HEK293 (cell line): ENCODE results near the gene SYPL2.

ENCODE experiments used
- CTCF ChIP-seq: fragments of 450-650 bp; formaldehyde crosslinking; IDR thresholded peaks from 2 replicates; pipeline ENCODE4 v1.5.1; 2016; ENCODE audit warnings: missing biosample characterization, missing genetic modification characterization
- EGR2 ChIP-seq: fragments of 450-650 bp; formaldehyde crosslinking; IDR thresholded peaks from 2 replicates; pipeline ENCODE4 v1.5.1; 2016; ENCODE audit warnings: low read depth, missing biosample characterization, missing genetic modification characterization
- KLF9 ChIP-seq: fragments of 450-650 bp; formaldehyde crosslinking; IDR thresholded peaks from 2 replicates; pipeline ENCODE4 v1.5.1; 2016; ENCODE audit warnings: missing biosample characterization, missing genetic modification characterization, low read depth
- TCF7L2 ChIP-seq: IDR thresholded peaks from 2 replicates; pipeline ENCODE4 v1.6.1; 2011; ENCODE audit warnings: low read depth, mild to moderate bottlenecking, inconsistent platforms, low read length, moderate library complexity, borderline replicate concordance
- TRIM28 ChIP-seq: IDR thresholded peaks from 2 replicates; pipeline ENCODE4 v1.6.1; 2011; ENCODE audit warnings: low read length, control low read depth, borderline replicate concordance
- TSHZ1 ChIP-seq: fragments of 450-650 bp; formaldehyde crosslinking; IDR thresholded peaks from 2 replicates; pipeline ENCODE4 v1.5.1; 2016; ENCODE audit warnings: missing biosample characterization, missing genetic modification characterization, borderline replicate concordance
- YY1 ChIP-seq: fragments of 450-650 bp; formaldehyde crosslinking; IDR thresholded peaks from 2 replicates; pipeline ENCODE4 v1.5.1; 2018; ENCODE audit warnings: missing biosample characterization, missing genetic modification characterization
- ZFP69B ChIP-seq: fragments of 450-650 bp; formaldehyde crosslinking; IDR thresholded peaks from 2 replicates; pipeline ENCODE4 v1.5.1; 2016; ENCODE audit warnings: missing biosample characterization, missing genetic modification characterization
- ZNF157 ChIP-seq: fragments of 450-650 bp; formaldehyde crosslinking; IDR thresholded peaks from 2 replicates; pipeline ENCODE4 v1.5.1; 2016; ENCODE audit warnings: missing biosample characterization, missing genetic modification characterization
- ZNF169 ChIP-seq: fragments of 450-650 bp; formaldehyde crosslinking; IDR thresholded peaks from 2 replicates; pipeline ENCODE4 v1.5.1; 2016; ENCODE audit warnings: missing biosample characterization, missing genetic modification characterization
- ZNF274 ChIP-seq, 2 experiments: fragments of 200-500 bp in 1 of 2; fragments of 450-650 bp in 1 of 2; sonication (Bioruptor generic) in 1 of 2; formaldehyde crosslinking in 1 of 2; IDR thresholded peaks; 2 replicates each; pipeline versions ENCODE4 v1.5.1 to v1.6.1; 2014 to 2016; ENCODE audit warnings: borderline replicate concordance in 1 of 2, inconsistent platforms in 1 of 2, low read length in 1 of 2, missing biosample characterization in 1 of 2, missing genetic modification characterization in 1 of 2
- TF ChIP-seq, protein P1 (sequence below): fragments of 450-650 bp; formaldehyde crosslinking; IDR thresholded peaks from 2 replicates; pipeline ENCODE4 v1.5.1; 2016; ENCODE audit warnings: missing biosample characterization, missing genetic modification characterization
- TF ChIP-seq, protein P2 (sequence below): fragments of 450-650 bp; IDR thresholded peaks from 2 replicates; pipeline ENCODE4 v1.5.1; 2018; ENCODE audit warnings: missing biosample characterization, missing genetic modification characterization
- TF ChIP-seq, protein P3 (sequence below): fragments of 450-650 bp; formaldehyde crosslinking; IDR thresholded peaks from 2 replicates; pipeline ENCODE4 v1.5.1; 2016; ENCODE audit warnings: missing biosample characterization, missing genetic modification characterization, low read depth

- TF ChIP-seq, protein P1, sequence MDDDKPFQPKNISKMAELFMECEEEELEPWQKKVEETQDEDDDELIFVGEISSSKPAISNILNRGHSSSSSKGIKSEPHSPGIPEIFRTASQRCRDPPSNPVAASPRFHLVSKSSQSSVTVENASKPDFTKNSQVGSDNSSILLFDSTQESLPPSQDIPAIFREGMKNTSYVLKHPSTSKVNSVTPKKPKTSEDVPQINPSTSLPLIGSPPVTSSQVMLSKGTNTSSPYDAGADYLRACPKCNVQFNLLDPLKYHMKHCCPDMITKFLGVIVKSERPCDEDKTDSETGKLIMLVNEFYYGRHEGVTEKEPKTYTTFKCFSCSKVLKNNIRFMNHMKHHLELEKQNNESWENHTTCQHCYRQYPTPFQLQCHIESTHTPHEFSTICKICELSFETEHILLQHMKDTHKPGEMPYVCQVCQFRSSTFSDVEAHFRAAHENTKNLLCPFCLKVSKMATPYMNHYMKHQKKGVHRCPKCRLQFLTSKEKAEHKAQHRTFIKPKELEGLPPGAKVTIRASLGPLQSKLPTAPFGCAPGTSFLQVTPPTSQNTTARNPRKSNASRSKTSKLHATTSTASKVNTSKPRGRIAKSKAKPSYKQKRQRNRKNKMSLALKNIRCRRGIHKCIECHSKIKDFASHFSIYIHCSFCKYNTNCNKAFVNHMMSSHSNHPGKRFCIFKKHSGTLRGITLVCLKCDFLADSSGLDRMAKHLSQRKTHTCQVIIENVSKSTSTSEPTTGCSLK (tag by site-specific recombination) = no peak
- TF ChIP-seq, protein P2, sequence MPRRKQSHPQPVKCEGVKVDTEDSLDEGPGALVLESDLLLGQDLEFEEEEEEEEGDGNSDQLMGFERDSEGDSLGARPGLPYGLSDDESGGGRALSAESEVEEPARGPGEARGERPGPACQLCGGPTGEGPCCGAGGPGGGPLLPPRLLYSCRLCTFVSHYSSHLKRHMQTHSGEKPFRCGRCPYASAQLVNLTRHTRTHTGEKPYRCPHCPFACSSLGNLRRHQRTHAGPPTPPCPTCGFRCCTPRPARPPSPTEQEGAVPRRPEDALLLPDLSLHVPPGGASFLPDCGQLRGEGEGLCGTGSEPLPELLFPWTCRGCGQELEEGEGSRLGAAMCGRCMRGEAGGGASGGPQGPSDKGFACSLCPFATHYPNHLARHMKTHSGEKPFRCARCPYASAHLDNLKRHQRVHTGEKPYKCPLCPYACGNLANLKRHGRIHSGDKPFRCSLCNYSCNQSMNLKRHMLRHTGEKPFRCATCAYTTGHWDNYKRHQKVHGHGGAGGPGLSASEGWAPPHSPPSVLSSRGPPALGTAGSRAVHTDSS = no peak
- TF ChIP-seq EGR2 (tag by site-specific recombination) (no peak), CTCF (tag by site-specific recombination) (no peak), TCF7L2 (no peak), KLF9 (tag by site-specific recombination) (no peak), TSHZ1 (no peak), ZFP69B (no peak), TRIM28 (no peak), ZNF157 (tag by site-specific recombination) (no peak), ZNF169 (tag by site-specific recombination) (no peak), YY1 (tag by site-specific recombination) (no peak), ZNF274 (IDR thresholded peaks at IDR 0.05; ENCODE audit: low read length) (no peak), ZNF274 (tag by site-specific recombination; IDR thresholded peaks at IDR 0.05; ENCODE audit: borderline replicate concordance) (no peak)
- TF ChIP-seq, protein P3, sequence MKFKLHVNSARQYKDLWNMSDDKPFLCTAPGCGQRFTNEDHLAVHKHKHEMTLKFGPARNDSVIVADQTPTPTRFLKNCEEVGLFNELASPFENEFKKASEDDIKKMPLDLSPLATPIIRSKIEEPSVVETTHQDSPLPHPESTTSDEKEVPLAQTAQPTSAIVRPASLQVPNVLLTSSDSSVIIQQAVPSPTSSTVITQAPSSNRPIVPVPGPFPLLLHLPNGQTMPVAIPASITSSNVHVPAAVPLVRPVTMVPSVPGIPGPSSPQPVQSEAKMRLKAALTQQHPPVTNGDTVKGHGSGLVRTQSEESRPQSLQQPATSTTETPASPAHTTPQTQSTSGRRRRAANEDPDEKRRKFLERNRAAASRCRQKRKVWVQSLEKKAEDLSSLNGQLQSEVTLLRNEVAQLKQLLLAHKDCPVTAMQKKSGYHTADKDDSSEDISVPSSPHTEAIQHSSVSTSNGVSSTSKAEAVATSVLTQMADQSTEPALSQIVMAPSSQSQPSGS (tag by site-specific recombination) = no peak
Observed at GRCh38 chr1:109447524-109447923, 18.8 kb upstream of the SYPL2 start.
